GM12878 (cell line): ENCODE data around the gene S100P. TPM values are rescaled to one million over a fixed set of nuclear protein-coding genes. Genes with fewer than 3 reads are reported as not detected.
"Not testable (repeated sequence)": the region's sequence is repeated elsewhere in the genome, so short reads cannot be mapped to it uniquely, and the experiment has no call there.

Experiments used
- ATAC-seq: fragments of 200-7000 bp; cut with Tn5 transposase; 3 replicates; pipeline ENCODE4 v1.9.1; 2020; ENCODE audit warnings: mild to moderate bottlenecking, moderate library complexity
- BruUV-seq: library from RNA; stranded (reverse); fragments of 400-500 nt; replicated peaks from 2 replicates; lab custom pipeline; 2021; lab: Mats Ljungman, UMichigan
- CTCF ChIA-PET: fragments of 300-600 bp; sonication (Branson Sonifier 250); formaldehyde crosslinking; extraction: SDS; loops from one replicate; lab custom pipeline; 2021; ENCODE audit warnings: inconsistent platforms; lab: Yijun Ruan, JAX
- POLR2A ChIA-PET: fragments of 350-600 bp; formaldehyde crosslinking; extraction: SDS; loops from one replicate; lab custom pipeline; 2021; ENCODE audit warnings: inconsistent platforms; lab: Charles Lee
- RAD21 ChIA-PET: fragments of 300-600 bp; sonication (Branson Sonifier 250); formaldehyde crosslinking; loops from one replicate; lab custom pipeline; 2023; ENCODE audit warnings: antibody characterized with exemption; ENCODE audit not compliant: unreplicated experiment; lab: Charles Lee
- SMC1A ChIA-PET: fragments of 300-600 bp; sonication (Branson Sonifier 250); formaldehyde crosslinking; loops from one replicate; lab custom pipeline; 2023; ENCODE audit not compliant: unreplicated experiment, uncharacterized antibody; lab: Charles Lee
- DNase-seq: peaks from one replicate; pipeline ENCODE4 v3.0.0-alpha.2; 2011; ENCODE audit warnings: low read depth, low spot score
- FAIRE-seq: peaks from 3 replicates; lab custom pipeline; 2011; peaks lifted over from hg19 to GRCh38; lab: Jason Lieb, UNC
- H2AFZ ChIP-seq: 2 replicates; pipeline ENCODE4 v1.6.0; 2011; ENCODE audit warnings: low read depth, low read length, control low read depth; ENCODE audit not compliant: control insufficient read depth
- H3K27ac ChIP-seq: 2 replicates; pipeline ENCODE4 v1.5.1; 2011; ENCODE audit warnings: control low read depth; ENCODE audit not compliant: control insufficient read depth, insufficient read depth
- H3K27me3 ChIP-seq, 2 experiments: replicated peaks in 1 of 2; 2 replicates each; pipeline versions ENCODE4 v1.6.0 to v1.6.1; 2011; ENCODE audit warnings: low read length in 1 of 2; ENCODE audit not compliant: control insufficient read depth in 2 of 2, insufficient read depth in 2 of 2
- H3K36me3 ChIP-seq, 2 experiments: 2 replicates each; pipeline ENCODE4 v1.5.1; 2011; ENCODE audit warnings: low read length in 1 of 2; ENCODE audit not compliant: control insufficient read depth in 2 of 2, insufficient read depth in 2 of 2
- H3K4me1 ChIP-seq: 2 replicates; pipeline ENCODE4 v1.6.1; 2011; ENCODE audit warnings: mild to moderate bottlenecking, low read length, moderate library complexity, mixed read lengths; ENCODE audit not compliant: control insufficient read depth, insufficient read depth
- H3K4me2 ChIP-seq: 2 replicates; pipeline ENCODE4 v1.6.0; 2011; ENCODE audit warnings: control low read depth; ENCODE audit not compliant: control insufficient read depth, insufficient read depth
- H3K4me3 ChIP-seq: fragments of 200-600 bp; sonication (generic); 2 replicates; pipeline ENCODE4 v1.5.1; 2016
- H3K79me2 ChIP-seq: 2 replicates; pipeline ENCODE4 v1.6.0; 2011; ENCODE audit warnings: low read length; ENCODE audit not compliant: control insufficient read depth, insufficient read depth
- H3K9ac ChIP-seq: 2 replicates; pipeline ENCODE4 v1.8.0; 2011; ENCODE audit warnings: low read length, control low read depth, mixed read lengths; ENCODE audit not compliant: control insufficient read depth, insufficient read depth
- H3K9me3 ChIP-seq: replicated peaks from 3 replicates; pipeline ENCODE4 v1.5.1; 2011; ENCODE audit warnings: mild to moderate bottlenecking, low read length; ENCODE audit not compliant: control insufficient read depth, insufficient read depth
- H4K20me1 ChIP-seq: 2 replicates; pipeline ENCODE4 v1.6.0; 2011; ENCODE audit not compliant: control insufficient read depth, insufficient read depth
- BCL3 ChIP-seq: IDR thresholded peaks from 2 replicates; pipeline ENCODE4 v1.6.1; 2011; ENCODE audit warnings: borderline replicate concordance, low read depth, mild to moderate bottlenecking, moderate library complexity, low read length; ENCODE audit not compliant: insufficient read depth, poor library complexity, severe bottlenecking
- NFIC ChIP-seq: IDR thresholded peaks from 2 replicates; pipeline ENCODE4 v1.6.1; 2012; ENCODE audit warnings: low read depth, mild to moderate bottlenecking, inconsistent platforms, low read length, moderate library complexity
- NR2C2 ChIP-seq: IDR thresholded peaks from 2 replicates; pipeline ENCODE4 v1.6.1; 2011; ENCODE audit warnings: borderline replicate concordance, low read depth; ENCODE audit not compliant: control insufficient read depth, insufficient read length
- WGBS: methylation state at CpG from one replicate; pipeline ENCODE4 v1.1.6; 2016; ENCODE audit warnings: low lambda C conversion rate; ENCODE audit not compliant: insufficient replicate concordance, insufficient coverage; ENCODE audit errors: missing lambda C conversion rate; 5-methylcytosine and 5-hydroxymethylcytosine counted together
- in situ Hi-C: fragments of 300-500 bp; cut with MboI; formaldehyde crosslinking; loops from 9 replicates; pipeline ENCODE4 v1.14.3; 2018; ENCODE audit warnings: mixed read lengths
- intact Hi-C: fragments of 100-400 bp; cut with micrococcal nuclease; formaldehyde crosslinking; loops from one replicate; pipeline ENCODE4 v1.14.2; 2022; ENCODE audit not compliant: unreplicated experiment
- polyA plus RNA-seq, 11 experiments: library from polyadenylated mRNA; depleted of rRNA in 4 of 11; unstranded in 6 of 11; stranded (reverse) in 5 of 11; fragments of >200 nt; fragmentation: Nextera tagmentation in 4 of 11; fragmentation: Illumina TruSeq in 1 of 11; extraction: Ambion mirVana in 4 of 11; extraction: Trizol in 1 of 11; gene quantifications; 1 replicate in 1 of 11; 2 replicates in 10 of 11; pipeline versions ENCODE4 v1.2.1 to v1.2.3, GENCODE V29; 2011 to 2016; ENCODE audit warnings: inconsistent platforms in 2 of 11, missing spikeins in 2 of 11, low read depth in 1 of 11
- total RNA-seq, 4 experiments: library from RNA; depleted of rRNA in 3 of 4; stranded (reverse); fragments of >200 nt in 3 of 4; fragmentation: Illumina TruSeq in 1 of 4; extraction: Trizol in 1 of 4; gene quantifications; 2 replicates each; pipeline versions ENCODE4 v1.2.1 to v1.2.3, GENCODE V29; 2013 to 2021

Gene S100P
- total and polyA plus RNA-seq, 10 of the 15 experiments (the other 5 are each of a cell fraction or from before 2014, with no cell fraction given), result 0.90 TPM; not detected in 9

GRCh38 chr4:6725427-6725961 lies 31.8 kb downstream of the S100P start:
- H4K20me1 ChIP-seq, H3K27me3 ChIP-seq, H3K4me1 ChIP-seq, POLR2A ChIA-PET, H3K36me3 ChIP-seq, CTCF ChIA-PET, ATAC-seq, FAIRE-seq, H3K9me3 ChIP-seq, DNase-seq, H3K4me2 ChIP-seq, H2AFZ ChIP-seq, H3K9ac ChIP-seq, H3K4me3 ChIP-seq, SMC1A ChIA-PET, in situ Hi-C loops, H3K79me2 ChIP-seq, intact Hi-C loops, BruUV-seq, H3K27ac ChIP-seq: not testable (repeated sequence)
- RAD21 ChIA-PET, result interaction anchor here (1.4 kb wide), 1 partner anchor 148 kb away, joined by 5 read pairs; no protein-coding TSS in a partner anchor
- TF ChIP-seq NR2C2 (peak; percentile 15), NFIC (peak; percentile 39; the same call in 1 of the 2 replicates), BCL3 (peak; percentile 89)
- WGBS, result 77% methylated on average over 15 of the region's 16 CpGs
